ENCODE results near the gene SEC63. TPM values are rescaled to one million over a fixed set of nuclear protein-coding genes. Genes with fewer than 3 reads are reported as not detected.
A peak's percentile ranks its signal among the peaks of the same experiment; 100 is the strongest.

Gene SEC63
- total RNA-seq, 1 donor from 2014 or later, result 154 TPM

DNA sequence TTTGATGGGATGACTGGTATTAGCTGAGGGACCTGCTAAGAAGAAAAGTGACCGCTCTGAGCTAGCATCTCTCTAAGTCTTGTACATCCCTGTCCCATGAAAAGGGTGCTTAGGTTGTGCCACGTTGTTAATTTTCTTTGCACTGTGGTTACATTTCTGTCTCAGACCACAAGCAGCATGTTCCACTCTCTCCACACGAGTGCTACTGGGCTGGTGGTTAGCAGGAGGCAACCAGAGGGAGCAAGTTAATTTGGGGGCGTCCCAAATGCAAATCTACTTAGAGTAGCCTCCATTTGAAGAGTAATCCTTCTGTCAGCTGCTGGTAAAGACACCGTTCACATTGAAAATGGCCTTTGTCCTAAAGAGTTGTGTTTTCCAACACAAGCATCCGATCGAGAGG, 130.5 kb downstream of the SEC63 start:
- no peaks in the 10 kb centered on the region for H3K36me3 Mint-ChIP-seq
- H3K27me3 Mint-ChIP-seq (ENCODE audit: low read depth), result peaks cover 12% of the 10 kb centered on the region

DNA sequence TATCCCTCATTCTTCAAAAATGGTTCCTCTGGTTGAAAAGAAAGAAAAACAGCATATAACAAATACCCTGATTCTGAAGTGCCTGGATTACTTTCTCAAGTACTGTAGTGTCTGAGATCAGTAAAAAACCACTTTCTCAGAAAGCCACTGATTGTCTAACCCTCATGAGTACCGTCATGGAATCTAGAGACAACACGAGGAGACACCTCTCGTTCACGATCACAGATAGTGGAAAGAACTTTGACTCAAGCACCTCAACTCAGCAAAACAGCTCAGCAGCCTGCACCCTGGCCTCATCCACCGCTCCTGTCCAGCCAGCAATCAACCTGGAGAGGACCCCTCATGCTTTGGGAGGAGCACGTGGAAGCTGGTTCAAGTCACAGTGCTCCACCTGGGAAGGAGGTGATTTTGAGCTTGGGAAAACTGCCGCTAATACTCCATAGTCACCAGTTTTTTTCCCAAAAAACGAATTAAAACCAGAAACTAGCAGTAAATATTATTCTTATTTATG, 134.9 kb downstream of the SEC63 start:
- H3K27ac Mint-ChIP-seq, result no peak overlapping the region
- no peaks in the 10 kb centered on the region for H3K36me3 Mint-ChIP-seq
- TF ChIP-seq, protein P1, sequence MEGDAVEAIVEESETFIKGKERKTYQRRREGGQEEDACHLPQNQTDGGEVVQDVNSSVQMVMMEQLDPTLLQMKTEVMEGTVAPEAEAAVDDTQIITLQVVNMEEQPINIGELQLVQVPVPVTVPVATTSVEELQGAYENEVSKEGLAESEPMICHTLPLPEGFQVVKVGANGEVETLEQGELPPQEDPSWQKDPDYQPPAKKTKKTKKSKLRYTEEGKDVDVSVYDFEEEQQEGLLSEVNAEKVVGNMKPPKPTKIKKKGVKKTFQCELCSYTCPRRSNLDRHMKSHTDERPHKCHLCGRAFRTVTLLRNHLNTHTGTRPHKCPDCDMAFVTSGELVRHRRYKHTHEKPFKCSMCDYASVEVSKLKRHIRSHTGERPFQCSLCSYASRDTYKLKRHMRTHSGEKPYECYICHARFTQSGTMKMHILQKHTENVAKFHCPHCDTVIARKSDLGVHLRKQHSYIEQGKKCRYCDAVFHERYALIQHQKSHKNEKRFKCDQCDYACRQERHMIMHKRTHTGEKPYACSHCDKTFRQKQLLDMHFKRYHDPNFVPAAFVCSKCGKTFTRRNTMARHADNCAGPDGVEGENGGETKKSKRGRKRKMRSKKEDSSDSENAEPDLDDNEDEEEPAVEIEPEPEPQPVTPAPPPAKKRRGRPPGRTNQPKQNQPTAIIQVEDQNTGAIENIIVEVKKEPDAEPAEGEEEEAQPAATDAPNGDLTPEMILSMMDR (IDR thresholded peaks at IDR 0.05; ENCODE audit: unreplicated experiment), result no peak
- H3K9me3 Mint-ChIP-seq, result no peaks in the 10 kb centered on the region
- no peak overlapping the region for H3K4me3 Mint-ChIP-seq
- peaks cover 28% of the 10 kb centered on the region for H3K4me1 Mint-ChIP-seq
- peaks cover 40% of the 10 kb centered on the region for H3K27me3 Mint-ChIP-seq (ENCODE audit: low read depth)
- DNase-seq (ENCODE audit: low spot score in 2 of 2, unreplicated experiment in 2 of 2), result no peak

More for the DNA sequence above, 130.5 kb downstream of the SEC63 start:
- Mint-ChIP-seq H3K4me3 (no peak overlapping the region), H3K4me1 (peaks cover 4% of the 10 kb centered on the region), H3K27ac (no peak overlapping the region), H3K9me3 (no peaks in the 10 kb centered on the region)
- no peak for DNase-seq (ENCODE audit: low spot score in 2 of 2, unreplicated experiment in 2 of 2)
- TF ChIP-seq, protein P1 (IDR thresholded peaks at IDR 0.05; ENCODE audit: unreplicated experiment), result no peak

DNA sequence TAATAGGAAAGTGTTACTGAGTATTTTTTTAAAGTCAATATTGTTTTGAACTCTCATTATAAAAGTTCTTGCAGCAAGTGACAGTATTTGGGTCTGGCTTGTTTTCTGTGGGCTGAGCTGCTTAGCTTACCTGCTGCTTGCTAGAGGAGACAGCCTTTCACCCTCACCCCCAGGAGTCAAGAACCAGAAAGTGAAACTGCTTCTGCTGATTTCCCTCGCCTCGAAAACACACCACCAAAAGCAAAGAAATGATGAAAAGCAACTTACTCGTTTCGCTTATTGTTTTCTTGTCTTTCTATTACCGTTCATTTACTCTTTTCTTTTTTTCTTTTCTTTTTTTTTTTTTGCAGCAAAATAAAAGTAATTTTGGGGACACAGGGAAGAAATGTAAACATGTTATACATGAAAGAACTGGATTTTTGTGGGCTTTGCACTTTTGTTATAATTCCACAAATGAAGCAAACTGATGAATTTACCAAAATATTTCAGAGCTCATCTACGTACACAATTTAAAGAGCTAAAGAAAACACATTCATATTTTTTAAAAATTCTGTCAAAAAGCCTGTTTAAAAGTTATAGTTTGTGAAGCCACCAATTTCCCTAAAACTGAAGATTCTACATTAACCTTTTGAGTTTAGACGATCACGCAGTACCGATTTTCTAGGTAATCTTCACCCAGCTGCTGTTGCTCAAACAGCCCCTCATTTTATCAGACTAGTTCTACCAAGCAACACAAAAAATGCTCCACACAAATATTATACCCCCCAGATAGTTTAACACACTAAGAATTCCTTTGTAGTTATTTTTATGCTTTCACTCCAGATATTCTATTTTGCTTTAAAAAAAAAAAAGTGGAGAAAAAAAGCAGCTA, 135.6 kb downstream of the SEC63 start:
- H3K4me1 Mint-ChIP-seq, result peaks cover 28% of the 10 kb centered on the region
- H3K36me3 Mint-ChIP-seq, result no peaks in the 10 kb centered on the region
- H3K27me3 Mint-ChIP-seq (ENCODE audit: low read depth), result peaks cover 45% of the 10 kb centered on the region
- no peak overlapping the region for H3K27ac Mint-ChIP-seq
- TF ChIP-seq, protein P1 (IDR thresholded peaks at IDR 0.05; ENCODE audit: unreplicated experiment), result no peak
- DNase-seq (ENCODE audit: low spot score in 2 of 2, unreplicated experiment in 2 of 2), result no peak
- no peaks in the 10 kb centered on the region for H3K9me3 Mint-ChIP-seq
- H3K4me3 Mint-ChIP-seq, result no peak overlapping the region

DNA sequence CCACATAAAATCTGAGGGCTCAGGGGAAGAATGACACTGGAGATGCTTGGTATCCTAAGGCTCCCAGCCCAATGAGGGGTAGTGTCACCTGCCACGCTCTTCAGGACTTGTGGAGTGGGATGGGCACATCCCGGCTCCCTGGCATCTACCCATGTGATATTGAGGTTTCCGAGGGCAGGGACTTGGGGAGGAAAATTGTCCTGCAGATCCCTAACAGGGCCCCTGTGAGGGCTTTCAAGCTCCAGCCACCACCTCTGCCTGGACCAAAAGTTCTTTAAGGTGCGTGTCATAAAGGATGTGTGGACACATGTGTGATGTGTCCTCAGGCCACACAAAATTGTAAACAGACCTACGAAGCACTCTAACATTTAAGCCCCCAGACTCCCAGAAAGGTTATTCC, 136.4 kb downstream of the SEC63 start:
- Mint-ChIP-seq H3K27ac (no peak overlapping the region), H3K36me3 (no peaks in the 10 kb centered on the region), H3K4me3 (no peak overlapping the region), H3K9me3 (no peaks in the 10 kb centered on the region), H3K27me3 (ENCODE audit: low read depth) (peaks cover 45% of the 10 kb centered on the region), H3K4me1 (peaks cover 28% of the 10 kb centered on the region)
- TF ChIP-seq, protein P1 (IDR thresholded peaks at IDR 0.05; ENCODE audit: unreplicated experiment), result no peak
- DNase-seq (ENCODE audit: low spot score in 2 of 2, unreplicated experiment in 2 of 2), result no peak

DNA sequence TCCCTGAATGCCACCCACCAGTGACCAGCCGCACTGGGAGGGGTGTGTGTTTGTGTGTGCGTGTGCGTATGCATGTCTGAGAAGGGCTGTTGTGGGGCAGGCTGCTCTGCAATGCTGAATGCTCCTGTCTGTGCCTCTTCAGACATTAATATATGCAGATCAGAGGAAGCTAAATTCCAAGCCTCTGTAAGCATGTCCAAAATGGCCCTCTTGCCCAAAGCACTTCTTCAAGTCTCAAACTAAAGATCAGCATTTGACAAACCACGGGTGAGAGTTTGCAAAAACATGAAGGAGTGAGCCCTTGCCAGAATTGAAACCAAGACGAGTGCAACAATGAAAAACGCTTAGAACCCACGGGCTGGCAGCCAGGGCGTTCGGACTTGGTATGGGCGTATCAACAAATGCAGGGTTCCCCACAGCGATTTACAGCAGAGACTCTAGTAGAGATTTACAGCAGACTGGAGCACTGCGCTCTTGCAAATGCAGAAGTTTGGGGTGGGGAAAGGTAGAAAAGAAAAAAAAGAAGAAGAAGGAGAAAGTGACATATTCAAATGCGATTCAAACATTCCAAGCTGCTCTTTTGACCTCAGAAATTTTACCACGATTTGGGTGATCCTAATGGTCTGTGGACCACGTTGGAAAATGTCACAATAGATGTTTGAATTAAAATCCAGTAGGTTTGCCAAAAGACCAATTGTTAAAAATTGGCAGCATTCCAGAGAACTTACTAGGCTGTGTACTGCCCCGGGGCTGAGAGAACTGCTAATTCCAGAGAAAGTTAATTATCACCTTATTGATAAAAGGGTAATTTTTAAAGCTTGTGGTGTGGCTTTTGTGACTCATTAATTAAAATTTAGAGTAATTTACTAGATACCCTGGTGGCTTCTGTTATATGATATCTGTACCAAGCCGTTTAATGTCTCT, 137.4 kb downstream of the SEC63 start:
- Mint-ChIP-seq H3K4me1 (peaks cover 28% of the 10 kb centered on the region), H3K27me3 (ENCODE audit: low read depth) (peaks cover 45% of the 10 kb centered on the region), H3K4me3 (peak overlapping the region; percentile 38), H3K9me3 (no peaks in the 10 kb centered on the region), H3K36me3 (no peaks in the 10 kb centered on the region), H3K27ac (no peak overlapping the region)
- no peak for DNase-seq (ENCODE audit: low spot score in 2 of 2, unreplicated experiment in 2 of 2)
- TF ChIP-seq, protein P1 (IDR thresholded peaks at IDR 0.05; ENCODE audit: unreplicated experiment), result no peak

Data from mesothelial cell of epicardium (in vitro differentiated cells).